GM19468 (cell line): Measurements from ENCODE around the gene PCDHGC4.
A peak's percentile ranks its signal among the peaks of the same experiment; 100 is the strongest.

Experiments used
- ATAC-seq: cut with Tn5 transposase; IDR thresholded peaks from one replicate; pipeline ENCODE4 v1.9.1; 2021; ENCODE audit warnings: mild to moderate bottlenecking, moderate library complexity, moderate number of reproducible peaks; ENCODE audit not compliant: unreplicated experiment; ENCODE audit errors: extremely low read depth

The PCDHGC4 gene

GRCh38 chr5:141524604-141525597 lies 40.1 kb downstream of the PCDHGC4 start:
- peak; percentile 19 for ATAC-seq

- ATAC-seq = no peak
These were observed 40.8 kb downstream of the PCDHGC4 start for GRCh38 chr5:141525653-141526052.

- no peak for ATAC-seq
These were observed 42.6 kb downstream of the PCDHGC4 start for GRCh38 chr5:141527426-141527825.

- no peak for ATAC-seq
These were observed 43.6 kb downstream of the PCDHGC4 start for GRCh38 chr5:141528291-141528984.

- ATAC-seq = no peak
These were observed 44.2 kb downstream of the PCDHGC4 start for GRCh38 chr5:141529002-141529401.

GRCh38 chr5:141529873-141530272 lies 45.0 kb downstream of the PCDHGC4 start:
- ATAC-seq = no peak

- ATAC-seq = no peak
These were observed 47.9 kb downstream of the PCDHGC4 start for GRCh38 chr5:141532726-141533125.

- ATAC-seq = no peak
These were observed 49.1 kb downstream of the PCDHGC4 start for GRCh38 chr5:141533897-141534296.

- ATAC-seq = no peak
These were observed 49.8 kb downstream of the PCDHGC4 start for GRCh38 chr5:141534492-141535213.
